HepG2 (cell line): ENCODE data around the gene CGREF1. TPM values are rescaled to one million over a fixed set of nuclear protein-coding genes. Genes with fewer than 3 reads are reported as not detected.

ENCODE experiments used
- ARID4A ChIP-seq: sonication (generic); formaldehyde crosslinking; IDR thresholded peaks from 2 replicates; pipeline ENCODE4 v1.5.0; 2020; ENCODE audit warnings: mild to moderate bottlenecking, missing genetic modification reagents, borderline replicate concordance
- BCL3 ChIP-seq: sonication (generic); formaldehyde crosslinking; IDR thresholded peaks from 2 replicates; pipeline ENCODE4 v1.5.1; 2020; ENCODE audit warnings: mild to moderate bottlenecking, missing genetic modification reagents, moderate library complexity
- CHCHD3 ChIP-seq: sonication (generic); formaldehyde crosslinking; IDR thresholded peaks from 2 replicates; pipeline ENCODE4 v1.8.0; 2022; ENCODE audit warnings: mild to moderate bottlenecking, missing genetic modification reagents, moderate library complexity
- ERF ChIP-seq: IDR thresholded peaks from 2 replicates; pipeline ENCODE4 v1.6.1; 2018; ENCODE audit warnings: missing biosample characterization, missing genetic modification reagents
- KAT7 ChIP-seq: IDR thresholded peaks from 2 replicates; pipeline ENCODE4 v1.6.1; 2018; ENCODE audit warnings: borderline replicate concordance, missing compliant biosample characterization
- MTA3 ChIP-seq: sonication (generic); formaldehyde crosslinking; IDR thresholded peaks from 2 replicates; pipeline ENCODE4 v1.4.0; 2020; ENCODE audit warnings: missing genetic modification reagents
- NR1H2 ChIP-seq: sonication (generic); formaldehyde crosslinking; IDR thresholded peaks from 2 replicates; pipeline ENCODE4 v1.8.1; 2022; ENCODE audit warnings: low read depth, missing genetic modification reagents, borderline replicate concordance
- POLR2AphosphoS5 ChIP-seq: IDR thresholded peaks from 2 replicates; pipeline ENCODE4 v1.6.1; 2012; ENCODE audit warnings: low read depth, low read length
- THAP8 ChIP-seq: sonication (generic); formaldehyde crosslinking; IDR thresholded peaks from 2 replicates; pipeline ENCODE4 v1.5.1; 2020; ENCODE audit warnings: missing genetic modification reagents, mild to moderate bottlenecking, borderline replicate concordance
- ZBTB38 ChIP-seq: sonication (generic); formaldehyde crosslinking; IDR thresholded peaks from 2 replicates; pipeline ENCODE4 v1.5.1; 2020; ENCODE audit warnings: mild to moderate bottlenecking, missing genetic modification reagents
- ZNF329 ChIP-seq: sonication (generic); formaldehyde crosslinking; IDR thresholded peaks from 2 replicates; pipeline ENCODE4 v1.9.0; 2021; ENCODE audit warnings: low read depth, mild to moderate bottlenecking, missing genetic modification reagents
- ZNF546 ChIP-seq: sonication (generic); formaldehyde crosslinking; conservative IDR thresholded peaks from 2 replicates; pipeline ENCODE4 v1.8.1; 2023; ENCODE audit warnings: mild to moderate bottlenecking, missing genetic modification reagents
- ZNF556 ChIP-seq: sonication (generic); formaldehyde crosslinking; IDR thresholded peaks from 2 replicates; pipeline ENCODE4 v1.4.0; 2020; ENCODE audit warnings: mild to moderate bottlenecking, missing genetic modification reagents, borderline replicate concordance
- ZNF589 ChIP-seq: sonication (generic); formaldehyde crosslinking; conservative IDR thresholded peaks from 2 replicates; pipeline ENCODE4 v1.8.0; 2022; ENCODE audit warnings: mild to moderate bottlenecking, moderate library complexity, missing genetic modification reagents
- ZNF839 ChIP-seq: sonication (generic); formaldehyde crosslinking; IDR thresholded peaks from 2 replicates; pipeline ENCODE4 v1.4.0; 2020; ENCODE audit warnings: missing genetic modification reagents, mild to moderate bottlenecking, borderline replicate concordance
- polyA plus RNA-seq, 8 experiments: library from polyadenylated mRNA; depleted of rRNA in 3 of 8; stranded (reverse) in 7 of 8; unstranded in 1 of 8; fragments of >200 nt; fragmentation: Illumina TruSeq in 4 of 8; extraction: Trizol in 4 of 8; gene quantifications; 2 replicates each; pipeline versions ENCODE4 v1.2.1 to v1.2.3, GENCODE V29; 2011 to 2016; ENCODE audit warnings: low read depth in 4 of 8, missing spikeins in 1 of 8, mixed read lengths in 1 of 8; ENCODE audit not compliant: insufficient read depth in 1 of 8
- total RNA-seq, 5 experiments: library from RNA; depleted of rRNA; stranded (reverse); fragments of >200 nt; fragmentation: Illumina TruSeq; extraction: Trizol; gene quantifications; 2 replicates each; pipeline ENCODE4 v1.2.3, GENCODE V29; 2016; ENCODE audit warnings: low read depth in 1 of 5

CGREF1 gene
- total and polyA plus RNA-seq, 2 of the 13 experiments (the other 11 are each of a cell fraction or from before 2014, with no cell fraction given), result 13.9 to 23.4 TPM

- peak; percentile 10; the same call in 1 of the 2 replicates for TF ChIP-seq ARID4A
- TF ChIP-seq BCL3, result no peak
- TF ChIP-seq ZNF329 (CRISPR knock-in tag), result 0 out of 2 replicates have a peak, but pooled peaks have one; percentile 6
- TF ChIP-seq MTA3, result no peak
- TF ChIP-seq ZNF556 (CRISPR knock-in tag), result 0 out of 2 replicates have a peak, but pooled peaks have one; percentile 8
- TF ChIP-seq KAT7 (CRISPR knock-in tag), result 0 out of 2 replicates have a peak, but pooled peaks have one; percentile 6
- TF ChIP-seq ZBTB38 (CRISPR knock-in tag), result peak; percentile 87
- TF ChIP-seq ERF (CRISPR knock-in tag), result 0 out of 2 replicates have a peak, but pooled peaks have one; percentile 13
- TF ChIP-seq NR1H2 (CRISPR knock-in tag), result no peak
- no peak for TF ChIP-seq ZNF589 (CRISPR knock-in tag)
- TF ChIP-seq CHCHD3 (CRISPR knock-in tag), result peak; percentile 76
- peak; percentile 71; the same call in 1 of the 2 replicates for TF ChIP-seq THAP8 (CRISPR knock-in tag)
- TF ChIP-seq ZNF546 (CRISPR knock-in tag), result peak; percentile 29; the same call in 1 of the 2 replicates
- TF ChIP-seq POLR2AphosphoS5, result peak; percentile 36; the same call in 1 of the 2 replicates
- no peak; the same call in 1 of the 2 replicates for TF ChIP-seq ZNF839 (CRISPR knock-in tag)
These were observed 26.9 kb downstream of the CGREF1 start (continued) for GRCh38 chr2:27091746-27092695.
